Measurements from ENCODE around the gene NDUFA13.

NDUFA13 gene

DNA sequence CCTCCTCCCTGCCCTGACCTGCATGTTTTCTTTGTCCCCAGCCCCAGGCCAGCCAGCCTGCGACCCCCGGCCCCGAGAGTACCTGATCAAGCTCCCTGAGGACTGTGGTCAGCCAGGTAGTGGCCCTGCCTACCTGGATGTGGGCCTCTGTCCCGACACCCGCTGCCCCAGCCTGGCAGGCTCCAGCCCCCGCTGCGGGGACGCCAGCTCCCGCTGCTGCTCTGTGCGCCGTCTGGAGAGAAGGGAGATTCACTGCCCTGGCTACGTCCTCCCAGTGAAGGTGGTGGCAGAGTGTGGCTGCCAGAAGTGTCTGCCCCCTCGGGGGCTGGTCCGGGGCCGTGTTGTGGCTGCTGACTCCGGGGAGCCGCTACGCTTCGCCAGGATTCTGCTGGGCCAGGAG, 27.6 kb downstream of the NDUFA13 start:
- no peak for TF ChIP-seq EZH2 (IDR thresholded peaks at IDR 0.05; ENCODE audit: borderline replicate concordance, low read length)
- TF ChIP-seq, protein P1, sequence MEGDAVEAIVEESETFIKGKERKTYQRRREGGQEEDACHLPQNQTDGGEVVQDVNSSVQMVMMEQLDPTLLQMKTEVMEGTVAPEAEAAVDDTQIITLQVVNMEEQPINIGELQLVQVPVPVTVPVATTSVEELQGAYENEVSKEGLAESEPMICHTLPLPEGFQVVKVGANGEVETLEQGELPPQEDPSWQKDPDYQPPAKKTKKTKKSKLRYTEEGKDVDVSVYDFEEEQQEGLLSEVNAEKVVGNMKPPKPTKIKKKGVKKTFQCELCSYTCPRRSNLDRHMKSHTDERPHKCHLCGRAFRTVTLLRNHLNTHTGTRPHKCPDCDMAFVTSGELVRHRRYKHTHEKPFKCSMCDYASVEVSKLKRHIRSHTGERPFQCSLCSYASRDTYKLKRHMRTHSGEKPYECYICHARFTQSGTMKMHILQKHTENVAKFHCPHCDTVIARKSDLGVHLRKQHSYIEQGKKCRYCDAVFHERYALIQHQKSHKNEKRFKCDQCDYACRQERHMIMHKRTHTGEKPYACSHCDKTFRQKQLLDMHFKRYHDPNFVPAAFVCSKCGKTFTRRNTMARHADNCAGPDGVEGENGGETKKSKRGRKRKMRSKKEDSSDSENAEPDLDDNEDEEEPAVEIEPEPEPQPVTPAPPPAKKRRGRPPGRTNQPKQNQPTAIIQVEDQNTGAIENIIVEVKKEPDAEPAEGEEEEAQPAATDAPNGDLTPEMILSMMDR (IDR thresholded peaks at IDR 0.05; ENCODE audit: low read length): no peak
- Histone ChIP-seq H3K4me2 (ENCODE audit: low read length) (no peak overlapping the region), H3K4me1 (ENCODE audit: insufficient read depth, low read length, severe bottlenecking) (peaks cover under 1% of the 10 kb centered on the region), H2AFZ (ENCODE audit: low read length) (no peak overlapping the region), H3K4me3 (ENCODE audit: low read depth, low read length, poor library complexity, severe bottlenecking) (no peak overlapping the region), H3K36me3 (ENCODE audit: insufficient read depth, low read length) (no peaks in the 10 kb centered on the region), H3K9me2 (ENCODE audit: low read depth, low read length) (no peaks in the 10 kb centered on the region), H4K20me1 (ENCODE audit: insufficient read depth, low read length) (no peaks in the 10 kb centered on the region), H3K27me3 (ENCODE audit: insufficient read depth, low read length) (no peaks in the 10 kb centered on the region), H3K79me2 (ENCODE audit: insufficient read depth, low read length) (no peaks in the 10 kb centered on the region), H3K9me3 (ENCODE audit: low read length) (no peaks in the 10 kb centered on the region), H3K9ac (ENCODE audit: low read length) (no peak overlapping the region), H3K27ac (ENCODE audit: low read depth, low read length, poor library complexity, severe bottlenecking) (no peak overlapping the region), H3F3A (ENCODE audit: insufficient read depth, low read length) (no peaks in the 10 kb centered on the region)

DNA sequence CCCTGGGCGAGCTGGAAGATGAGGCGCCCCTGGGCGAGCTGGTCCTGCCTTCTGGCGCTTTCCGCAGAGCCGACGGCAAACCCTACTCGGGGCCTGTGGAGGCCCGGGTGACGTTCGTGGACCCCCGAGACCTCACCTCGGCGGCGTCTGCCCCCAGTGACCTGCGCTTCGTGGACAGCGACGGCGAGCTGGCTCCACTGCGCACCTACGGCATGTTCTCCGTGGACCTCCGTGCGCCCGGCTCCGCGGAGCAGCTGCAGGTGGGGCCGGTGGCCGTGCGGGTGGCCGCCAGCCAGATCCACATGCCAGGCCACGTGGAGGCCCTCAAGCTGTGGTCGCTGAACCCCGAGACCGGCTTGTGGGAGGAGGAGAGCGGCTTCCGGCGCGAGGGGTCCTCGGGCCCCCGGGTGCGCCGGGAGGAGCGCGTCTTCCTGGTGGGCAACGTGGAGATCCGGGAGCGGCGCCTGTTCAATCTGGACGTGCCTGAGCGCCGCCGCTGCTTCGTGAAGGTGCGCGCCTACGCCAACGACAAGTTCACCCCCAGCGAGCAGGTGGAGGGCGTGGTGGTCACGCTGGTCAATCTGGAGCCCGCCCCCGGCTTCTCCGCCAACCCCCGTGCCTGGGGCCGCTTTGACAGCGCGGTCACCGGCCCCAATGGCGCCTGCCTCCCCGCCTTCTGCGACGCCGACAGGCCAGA, 28.4 kb downstream of the NDUFA13 start:
- H3K9me2 ChIP-seq (ENCODE audit: low read depth, low read length): no peaks in the 10 kb centered on the region
- H3K79me2 ChIP-seq (ENCODE audit: insufficient read depth, low read length): no peaks in the 10 kb centered on the region
- no peak overlapping the region for H2AFZ ChIP-seq (ENCODE audit: low read length)
- H3K4me2 ChIP-seq (ENCODE audit: low read length): no peak overlapping the region
- H3K36me3 ChIP-seq (ENCODE audit: insufficient read depth, low read length): no peaks in the 10 kb centered on the region
- no peaks in the 10 kb centered on the region for H3K4me1 ChIP-seq (ENCODE audit: insufficient read depth, low read length, severe bottlenecking)
- no peak overlapping the region for H3K27ac ChIP-seq (ENCODE audit: low read depth, low read length, poor library complexity, severe bottlenecking)
- H4K20me1 ChIP-seq (ENCODE audit: insufficient read depth, low read length): no peaks in the 10 kb centered on the region
- no peak for TF ChIP-seq EZH2 (IDR thresholded peaks at IDR 0.05; ENCODE audit: borderline replicate concordance, low read length)
- TF ChIP-seq, protein P1 (IDR thresholded peaks at IDR 0.05; ENCODE audit: low read length): no peak
- no peaks in the 10 kb centered on the region for H3K9me3 ChIP-seq (ENCODE audit: low read length)
- no peaks in the 10 kb centered on the region for H3F3A ChIP-seq (ENCODE audit: insufficient read depth, low read length)
- H3K4me3 ChIP-seq (ENCODE audit: low read depth, low read length, poor library complexity, severe bottlenecking): no peak overlapping the region
- H3K27me3 ChIP-seq (ENCODE audit: insufficient read depth, low read length): no peaks in the 10 kb centered on the region
- H3K9ac ChIP-seq (ENCODE audit: low read length): no peak overlapping the region

DNA sequence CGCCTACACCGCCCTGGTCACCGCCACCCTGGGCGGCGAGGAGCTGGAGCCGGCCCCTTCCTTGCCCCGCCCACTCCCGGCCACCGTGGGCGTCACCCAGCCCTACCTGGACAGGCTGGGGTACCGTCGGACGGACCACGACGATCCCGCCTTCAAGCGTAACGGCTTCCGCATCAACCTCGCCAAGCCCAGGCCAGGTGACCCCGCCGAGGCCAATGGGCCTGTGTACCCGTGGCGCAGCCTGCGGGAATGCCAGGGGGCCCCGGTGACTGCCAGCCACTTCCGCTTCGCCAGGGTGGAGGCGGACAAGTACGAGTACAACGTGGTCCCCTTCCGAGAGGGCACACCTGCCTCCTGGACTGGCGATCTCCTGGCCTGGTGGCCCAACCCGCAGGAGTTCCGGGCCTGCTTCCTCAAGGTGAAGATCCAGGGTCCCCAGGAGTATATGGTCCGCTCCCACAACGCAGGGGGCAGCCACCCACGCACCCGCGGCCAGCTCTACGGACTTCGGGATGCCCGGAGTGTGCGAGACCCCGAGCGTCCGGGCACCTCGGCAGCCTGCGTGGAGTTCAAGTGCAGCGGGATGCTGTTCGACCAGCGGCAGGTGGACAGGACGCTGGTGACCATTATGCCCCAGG, 29.0 kb downstream of the NDUFA13 start:
- no peak overlapping the region for H3K9ac ChIP-seq (ENCODE audit: low read length)
- H3K36me3 ChIP-seq (ENCODE audit: insufficient read depth, low read length): no peaks in the 10 kb centered on the region
- no peaks in the 10 kb centered on the region for H3K4me1 ChIP-seq (ENCODE audit: insufficient read depth, low read length, severe bottlenecking)
- TF ChIP-seq, protein P1 (IDR thresholded peaks at IDR 0.05; ENCODE audit: low read length): no peak
- no peak for TF ChIP-seq EZH2 (IDR thresholded peaks at IDR 0.05; ENCODE audit: borderline replicate concordance, low read length)
- H3F3A ChIP-seq (ENCODE audit: insufficient read depth, low read length): no peaks in the 10 kb centered on the region
- H3K27me3 ChIP-seq (ENCODE audit: insufficient read depth, low read length): no peaks in the 10 kb centered on the region
- no peaks in the 10 kb centered on the region for H3K9me3 ChIP-seq (ENCODE audit: low read length)
- H3K9me2 ChIP-seq (ENCODE audit: low read depth, low read length): no peaks in the 10 kb centered on the region
- no peak overlapping the region for H3K4me2 ChIP-seq (ENCODE audit: low read length)
- H3K4me3 ChIP-seq (ENCODE audit: low read depth, low read length, poor library complexity, severe bottlenecking): no peak overlapping the region
- H3K27ac ChIP-seq (ENCODE audit: low read depth, low read length, poor library complexity, severe bottlenecking): no peak overlapping the region
- H2AFZ ChIP-seq (ENCODE audit: low read length): no peak overlapping the region
- no peaks in the 10 kb centered on the region for H3K79me2 ChIP-seq (ENCODE audit: insufficient read depth, low read length)
- H4K20me1 ChIP-seq (ENCODE audit: insufficient read depth, low read length): no peaks in the 10 kb centered on the region
